Spleen (tissue), 3 donors: ENCODE measurements around the gene LRBA.

Source experiments
- POLR2A ChIP-seq, 3 donors: fragments of 450-650 bp; IDR thresholded peaks; one replicate each; pipeline ENCODE4 v1.5.1; 2017; ENCODE audit warnings: antibody characterized with exemption in 3 of 3, mild to moderate bottlenecking in 1 of 3
- POLR2AphosphoS5 ChIP-seq, 3 donors: sonication (generic); formaldehyde crosslinking; IDR thresholded peaks; one replicate each; pipeline ENCODE4 v1.5.1; 2017; ENCODE audit warnings: antibody characterized with exemption in 3 of 3

GRCh38 chr4:150217192-150217591 lies 797.9 kb downstream of the LRBA start:
- TF ChIP-seq POLR2A (IDR thresholded peaks at IDR 0.05): no peak
- no peak for TF ChIP-seq POLR2AphosphoS5 (IDR thresholded peaks at IDR 0.05)
